ENCODE measurements around the gene EMILIN2. TPM values are rescaled to one million over a fixed set of nuclear protein-coding genes. Genes with fewer than 3 reads are reported as not detected.

Gene EMILIN2
- total RNA-seq, 1 donor from 2014 or later: 6.8 TPM

DNA sequence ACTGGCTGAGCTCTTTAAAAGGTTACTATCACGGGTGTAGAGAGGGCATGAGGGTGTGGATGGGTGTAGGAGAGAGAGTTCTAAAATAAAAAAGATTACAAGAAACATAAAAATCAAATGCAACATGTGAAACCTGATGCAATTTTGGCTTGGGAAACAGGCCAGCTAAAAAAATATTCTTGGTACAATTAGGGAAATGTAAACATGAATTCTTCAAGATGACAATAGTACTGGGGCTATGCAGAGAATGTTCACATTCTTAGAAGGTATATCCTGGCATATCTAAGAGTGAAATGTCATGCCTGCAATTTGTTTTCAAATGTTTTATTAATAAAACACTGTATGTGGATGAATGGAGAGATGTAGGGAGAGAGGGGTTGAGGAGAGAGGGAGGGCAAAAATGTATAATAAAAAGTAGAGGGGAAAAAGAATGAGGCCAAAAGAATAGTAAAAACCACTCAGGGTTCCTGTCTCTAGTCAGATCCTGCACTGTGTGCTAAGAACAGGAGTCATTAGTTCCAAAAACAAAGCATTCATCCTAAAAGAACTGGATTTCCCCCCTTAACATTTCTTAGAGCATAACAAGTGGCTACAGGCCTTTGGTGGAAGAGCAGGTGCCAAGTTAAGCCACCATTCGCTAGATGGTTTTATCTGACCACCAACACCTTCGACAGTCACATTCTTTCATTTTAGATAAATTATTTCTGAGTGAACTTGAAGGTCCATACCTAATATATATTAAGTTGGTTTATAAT is 88.8 kb downstream of the EMILIN2 start:
- Mint-ChIP-seq H3K27ac (ENCODE audit: unreplicated experiment) (no peak overlapping the region), H3K4me3 (ENCODE audit: unreplicated experiment) (no peak overlapping the region), H3K4me1 (ENCODE audit: unreplicated experiment) (no peaks in the 10 kb centered on the region), H3K9me3 (ENCODE audit: unreplicated experiment) (no peaks in the 10 kb centered on the region), H3K36me3 (ENCODE audit: low read depth, unreplicated experiment) (peaks cover 3% of the 10 kb centered on the region), H3K27me3 (ENCODE audit: unreplicated experiment) (no peaks in the 10 kb centered on the region)
- TF ChIP-seq, protein P1, sequence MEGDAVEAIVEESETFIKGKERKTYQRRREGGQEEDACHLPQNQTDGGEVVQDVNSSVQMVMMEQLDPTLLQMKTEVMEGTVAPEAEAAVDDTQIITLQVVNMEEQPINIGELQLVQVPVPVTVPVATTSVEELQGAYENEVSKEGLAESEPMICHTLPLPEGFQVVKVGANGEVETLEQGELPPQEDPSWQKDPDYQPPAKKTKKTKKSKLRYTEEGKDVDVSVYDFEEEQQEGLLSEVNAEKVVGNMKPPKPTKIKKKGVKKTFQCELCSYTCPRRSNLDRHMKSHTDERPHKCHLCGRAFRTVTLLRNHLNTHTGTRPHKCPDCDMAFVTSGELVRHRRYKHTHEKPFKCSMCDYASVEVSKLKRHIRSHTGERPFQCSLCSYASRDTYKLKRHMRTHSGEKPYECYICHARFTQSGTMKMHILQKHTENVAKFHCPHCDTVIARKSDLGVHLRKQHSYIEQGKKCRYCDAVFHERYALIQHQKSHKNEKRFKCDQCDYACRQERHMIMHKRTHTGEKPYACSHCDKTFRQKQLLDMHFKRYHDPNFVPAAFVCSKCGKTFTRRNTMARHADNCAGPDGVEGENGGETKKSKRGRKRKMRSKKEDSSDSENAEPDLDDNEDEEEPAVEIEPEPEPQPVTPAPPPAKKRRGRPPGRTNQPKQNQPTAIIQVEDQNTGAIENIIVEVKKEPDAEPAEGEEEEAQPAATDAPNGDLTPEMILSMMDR (IDR thresholded peaks at IDR 0.05; ENCODE audit: unreplicated experiment): no peak
- DNase-seq (ENCODE audit: low spot score): no peak

DNA sequence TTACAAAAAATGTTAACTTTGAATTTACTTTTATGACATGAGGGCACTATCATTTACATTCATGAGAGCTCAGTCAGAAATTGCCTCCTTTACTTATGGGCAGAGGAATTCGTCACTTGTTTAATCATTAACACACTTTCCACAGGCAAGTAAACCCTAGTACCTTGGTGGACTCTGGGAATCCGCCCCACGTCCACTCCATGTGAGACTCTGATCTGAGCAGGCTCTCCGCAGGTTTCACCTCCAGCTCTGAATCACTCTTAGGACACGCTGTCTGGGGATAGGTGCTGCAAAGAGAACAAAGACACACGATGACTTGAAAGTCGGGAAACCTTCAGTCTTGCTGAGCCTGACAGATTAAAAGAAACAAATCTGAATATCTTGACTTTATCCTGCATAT is 92.5 kb downstream of the EMILIN2 start:
- Mint-ChIP-seq H3K27me3 (ENCODE audit: unreplicated experiment) (no peaks in the 10 kb centered on the region), H3K36me3 (ENCODE audit: low read depth, unreplicated experiment) (no peaks in the 10 kb centered on the region), H3K4me1 (ENCODE audit: unreplicated experiment) (no peaks in the 10 kb centered on the region), H3K27ac (ENCODE audit: unreplicated experiment) (no peak overlapping the region), H3K4me3 (ENCODE audit: unreplicated experiment) (no peak overlapping the region), H3K9me3 (ENCODE audit: unreplicated experiment) (no peaks in the 10 kb centered on the region)
- TF ChIP-seq, protein P1 (IDR thresholded peaks at IDR 0.05; ENCODE audit: unreplicated experiment): no peak
- DNase-seq (ENCODE audit: low spot score): no peak

DNA sequence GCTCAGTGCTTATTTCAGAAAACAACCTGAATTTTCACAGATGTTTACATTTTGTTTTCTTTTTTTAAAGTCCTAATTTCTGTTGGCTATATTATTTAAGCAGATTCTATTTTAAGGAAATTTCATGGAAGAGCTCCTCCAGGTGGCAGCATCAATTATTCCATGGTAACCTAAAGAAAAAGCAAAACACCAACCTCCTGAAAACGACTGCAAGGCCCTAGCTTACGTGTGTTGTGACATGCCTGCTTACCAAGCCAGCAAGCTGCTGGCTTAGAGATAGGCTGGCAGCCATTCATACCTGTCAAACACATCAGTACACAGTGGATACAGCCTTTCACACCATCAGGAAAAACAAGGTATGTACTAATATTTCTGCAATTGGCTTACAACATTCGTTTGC is 101.2 kb downstream of the EMILIN2 start:
- TF ChIP-seq, protein P1 (IDR thresholded peaks at IDR 0.05; ENCODE audit: unreplicated experiment): peak; percentile 54
- peaks cover 3% of the 10 kb centered on the region for H3K36me3 Mint-ChIP-seq (ENCODE audit: low read depth, unreplicated experiment)
- H3K9me3 Mint-ChIP-seq (ENCODE audit: unreplicated experiment): no peaks in the 10 kb centered on the region
- H3K27ac Mint-ChIP-seq (ENCODE audit: unreplicated experiment): no peak overlapping the region
- H3K4me3 Mint-ChIP-seq (ENCODE audit: unreplicated experiment): no peak overlapping the region
- no peak for DNase-seq (ENCODE audit: low spot score)
- H3K4me1 Mint-ChIP-seq (ENCODE audit: unreplicated experiment): no peaks in the 10 kb centered on the region
- no peaks in the 10 kb centered on the region for H3K27me3 Mint-ChIP-seq (ENCODE audit: unreplicated experiment)

DNA sequence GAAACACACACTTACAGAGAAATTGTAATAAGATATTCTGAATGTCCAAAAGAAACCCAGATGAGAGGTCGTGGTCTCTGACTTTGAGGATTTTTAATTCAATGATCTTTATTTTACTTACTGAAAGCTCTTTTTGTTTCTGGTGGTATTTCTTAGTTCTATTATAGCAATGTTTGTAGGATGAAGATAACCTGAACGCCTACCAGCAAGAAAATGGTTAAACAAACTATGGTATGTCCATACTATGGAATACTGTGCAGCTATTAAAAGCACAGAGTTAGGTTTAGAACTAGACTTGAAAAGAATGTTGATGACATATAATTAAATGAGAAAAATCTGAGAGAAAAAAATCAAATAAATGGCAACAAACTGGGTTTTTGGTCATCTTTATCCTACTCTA is 105.8 kb downstream of the EMILIN2 start:
- H3K4me3 Mint-ChIP-seq (ENCODE audit: unreplicated experiment): no peak overlapping the region
- H3K36me3 Mint-ChIP-seq (ENCODE audit: low read depth, unreplicated experiment): peaks cover 13% of the 10 kb centered on the region
- DNase-seq (ENCODE audit: low spot score): no peak
- H3K9me3 Mint-ChIP-seq (ENCODE audit: unreplicated experiment): no peaks in the 10 kb centered on the region
- TF ChIP-seq, protein P1 (IDR thresholded peaks at IDR 0.05; ENCODE audit: unreplicated experiment): no peak
- no peak overlapping the region for H3K27ac Mint-ChIP-seq (ENCODE audit: unreplicated experiment)
- H3K4me1 Mint-ChIP-seq (ENCODE audit: unreplicated experiment): no peaks in the 10 kb centered on the region
- H3K27me3 Mint-ChIP-seq (ENCODE audit: unreplicated experiment): peaks cover 2% of the 10 kb centered on the region

DNA sequence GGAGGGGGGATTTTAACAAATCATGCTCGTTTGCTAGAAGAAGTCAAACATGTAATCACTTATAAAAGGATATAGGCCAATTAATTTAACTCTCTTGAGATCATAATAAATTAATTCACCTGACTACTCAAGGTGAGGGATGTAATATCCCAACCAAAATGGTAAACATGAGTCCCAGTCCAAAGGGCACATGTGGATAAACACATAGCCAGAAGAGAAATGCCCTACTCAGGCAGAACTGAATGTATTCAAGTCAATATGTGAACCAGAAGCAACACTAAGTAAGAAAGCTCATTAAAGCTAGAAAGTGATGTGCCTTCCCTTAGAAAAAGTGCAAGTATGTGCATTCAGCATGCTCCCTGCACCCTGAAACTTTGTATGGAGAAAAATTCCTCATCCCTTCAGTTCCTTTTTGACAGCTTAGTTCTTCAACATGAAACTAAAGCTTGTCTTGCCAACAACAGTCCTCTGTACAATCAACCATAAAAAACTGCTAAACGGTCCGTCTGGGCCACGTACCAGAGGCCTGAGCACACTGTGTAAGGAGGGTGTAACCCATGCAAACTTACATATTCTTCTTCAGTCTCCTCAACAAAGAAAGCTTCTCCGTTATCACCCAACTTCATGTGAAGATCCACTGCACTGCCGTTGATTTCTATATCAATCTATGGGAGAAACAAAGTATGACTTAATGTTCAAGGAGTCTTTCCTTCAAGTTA is 107.3 kb downstream of the EMILIN2 start:
- no peak for DNase-seq (ENCODE audit: low spot score)
- no peaks in the 10 kb centered on the region for H3K9me3 Mint-ChIP-seq (ENCODE audit: unreplicated experiment)
- TF ChIP-seq, protein P1 (IDR thresholded peaks at IDR 0.05; ENCODE audit: unreplicated experiment): no peak
- no peak overlapping the region for H3K4me3 Mint-ChIP-seq (ENCODE audit: unreplicated experiment)
- H3K27ac Mint-ChIP-seq (ENCODE audit: unreplicated experiment): no peak overlapping the region
- peaks cover 13% of the 10 kb centered on the region for H3K36me3 Mint-ChIP-seq (ENCODE audit: low read depth, unreplicated experiment)
- H3K4me1 Mint-ChIP-seq (ENCODE audit: unreplicated experiment): peaks cover 6% of the 10 kb centered on the region
- H3K27me3 Mint-ChIP-seq (ENCODE audit: unreplicated experiment): peaks cover 2% of the 10 kb centered on the region
